ENCODE data around the gene TBX15.

The TBX15 gene

DNA sequence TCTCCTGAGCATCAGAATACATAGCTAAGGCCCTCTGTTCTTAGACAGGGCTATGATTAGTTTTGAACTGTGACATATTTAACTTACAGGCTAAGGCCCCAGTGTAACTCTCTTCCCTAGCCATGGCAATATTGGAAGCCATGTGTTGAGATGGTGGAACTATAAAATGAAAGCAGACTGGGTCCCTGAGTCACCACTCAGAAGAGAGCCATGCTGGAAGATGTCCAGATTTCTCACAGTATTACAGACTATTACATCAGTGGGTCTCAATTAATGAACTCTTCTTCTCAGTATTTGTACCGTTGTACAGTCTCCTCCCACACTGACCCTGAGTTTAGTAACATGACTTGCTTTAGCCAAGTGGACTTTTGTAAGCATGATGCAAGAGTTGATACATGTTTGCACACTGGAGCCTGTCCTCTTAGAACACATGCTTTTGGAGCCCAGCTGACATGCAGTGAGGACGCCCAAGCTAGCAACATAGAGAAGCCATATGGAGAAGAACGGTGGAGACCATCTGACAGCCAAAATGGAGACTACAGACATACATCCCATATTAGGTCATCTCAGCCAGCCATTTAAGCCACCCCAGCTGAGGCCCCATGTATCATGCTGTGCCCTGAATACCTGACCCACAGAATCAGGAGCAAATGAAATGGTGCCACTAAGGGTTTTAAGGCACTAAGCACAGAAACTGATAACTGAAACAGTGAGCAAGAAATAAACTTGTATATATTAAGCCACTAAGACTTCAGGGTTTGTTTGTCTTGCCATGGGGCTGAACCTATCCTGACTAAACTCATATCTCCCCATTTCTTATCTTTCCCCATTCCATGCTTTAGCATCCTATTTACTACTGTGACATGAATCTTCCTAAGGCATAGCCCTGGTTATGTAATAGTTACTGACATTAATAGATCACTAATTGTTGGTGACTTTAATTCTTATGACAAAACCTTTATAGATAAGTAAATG is 24.4 kb downstream of the TBX15 start:
- TF ChIP-seq, protein P1, sequence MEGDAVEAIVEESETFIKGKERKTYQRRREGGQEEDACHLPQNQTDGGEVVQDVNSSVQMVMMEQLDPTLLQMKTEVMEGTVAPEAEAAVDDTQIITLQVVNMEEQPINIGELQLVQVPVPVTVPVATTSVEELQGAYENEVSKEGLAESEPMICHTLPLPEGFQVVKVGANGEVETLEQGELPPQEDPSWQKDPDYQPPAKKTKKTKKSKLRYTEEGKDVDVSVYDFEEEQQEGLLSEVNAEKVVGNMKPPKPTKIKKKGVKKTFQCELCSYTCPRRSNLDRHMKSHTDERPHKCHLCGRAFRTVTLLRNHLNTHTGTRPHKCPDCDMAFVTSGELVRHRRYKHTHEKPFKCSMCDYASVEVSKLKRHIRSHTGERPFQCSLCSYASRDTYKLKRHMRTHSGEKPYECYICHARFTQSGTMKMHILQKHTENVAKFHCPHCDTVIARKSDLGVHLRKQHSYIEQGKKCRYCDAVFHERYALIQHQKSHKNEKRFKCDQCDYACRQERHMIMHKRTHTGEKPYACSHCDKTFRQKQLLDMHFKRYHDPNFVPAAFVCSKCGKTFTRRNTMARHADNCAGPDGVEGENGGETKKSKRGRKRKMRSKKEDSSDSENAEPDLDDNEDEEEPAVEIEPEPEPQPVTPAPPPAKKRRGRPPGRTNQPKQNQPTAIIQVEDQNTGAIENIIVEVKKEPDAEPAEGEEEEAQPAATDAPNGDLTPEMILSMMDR (conservative IDR thresholded peaks at IDR 0.05; ENCODE audit: low read length) = no peak
- H3K4me3 ChIP-seq (ENCODE audit: low read length) = no peak overlapping the region
- peak; percentile 97 for DNase-seq (ENCODE audit: low read depth)

- DNase-seq (ENCODE audit: low read depth) = no peak
- H3K4me3 ChIP-seq (ENCODE audit: low read length) = no peak overlapping the region
- TF ChIP-seq, protein P1 (conservative IDR thresholded peaks at IDR 0.05; ENCODE audit: low read length) = no peak
These were observed 25.0 kb downstream of the TBX15 start for GRCh38 chr1:118963138-118963455.

DNA sequence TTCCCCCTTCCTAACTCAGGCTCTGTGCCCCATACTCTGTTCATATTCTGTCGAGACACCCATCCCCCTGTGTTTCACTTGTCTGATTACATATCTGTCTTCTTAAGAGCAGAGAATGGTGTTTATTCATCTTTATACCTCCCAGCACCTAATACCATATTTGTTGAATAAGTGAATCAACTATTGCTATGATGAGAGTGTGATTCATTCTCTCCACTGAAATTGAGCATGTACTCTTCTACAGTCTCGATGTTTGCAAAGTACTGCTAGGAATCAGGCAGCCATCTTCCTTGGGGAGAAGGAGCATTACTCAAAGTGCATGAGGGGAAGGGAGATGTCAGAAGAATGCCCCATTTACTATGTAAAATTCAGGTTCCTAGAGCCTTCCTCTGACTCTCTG is 27.0 kb downstream of the TBX15 start:
- no peak for DNase-seq (ENCODE audit: low read depth)
- no peak overlapping the region for H3K4me3 ChIP-seq (ENCODE audit: low read length)
- TF ChIP-seq, protein P1 (conservative IDR thresholded peaks at IDR 0.05; ENCODE audit: low read length) = no peak

DNA sequence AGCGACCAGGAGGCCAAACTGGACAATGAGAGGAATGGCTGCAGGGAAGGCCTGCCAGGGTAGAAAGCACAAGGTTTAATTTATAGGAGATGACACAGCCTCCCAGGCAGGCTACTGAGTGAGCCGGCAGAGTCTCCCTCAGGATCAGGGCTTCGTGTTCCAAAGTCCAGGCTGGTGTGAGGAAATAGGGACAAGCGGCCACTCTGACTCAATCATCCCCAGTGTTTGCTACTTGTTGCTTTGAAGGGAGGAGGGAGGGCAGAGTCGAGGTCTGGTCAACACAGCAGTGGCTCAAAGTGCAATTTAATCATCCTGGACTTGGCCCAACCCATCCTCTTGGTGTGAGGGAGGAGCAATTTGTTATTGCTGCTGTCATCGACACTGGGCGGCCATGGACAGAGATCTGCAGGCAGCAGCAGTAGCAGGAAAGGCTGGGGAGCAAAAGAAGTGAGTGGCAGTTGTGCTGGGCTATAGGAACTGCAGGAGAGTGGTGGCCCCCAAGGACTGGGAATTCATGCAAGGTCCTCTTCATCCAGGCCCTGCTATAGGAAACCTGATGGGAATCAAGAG is 27.5 kb downstream of the TBX15 start:
- TF ChIP-seq, protein P1 (conservative IDR thresholded peaks at IDR 0.05; ENCODE audit: low read length) = no peak
- no peak overlapping the region for H3K4me3 ChIP-seq (ENCODE audit: low read length)
- DNase-seq (ENCODE audit: low read depth) = peak; percentile 96

GRCh38 chr1:118960026-118960561 is 28.0 kb downstream of the TBX15 start:
- TF ChIP-seq, protein P1 (conservative IDR thresholded peaks at IDR 0.05; ENCODE audit: low read length) = no peak
- no peak for DNase-seq (ENCODE audit: low read depth)
- H3K4me3 ChIP-seq (ENCODE audit: low read length) = no peak overlapping the region

- no peak for DNase-seq (ENCODE audit: low read depth)
- H3K4me3 ChIP-seq (ENCODE audit: low read length) = no peak overlapping the region
- TF ChIP-seq, protein P1 (conservative IDR thresholded peaks at IDR 0.05; ENCODE audit: low read length) = no peak
These were observed 29.1 kb downstream of the TBX15 start for GRCh38 chr1:118958937-118959631.
